Activated CD4-positive, CD25-positive, alpha-beta regulatory T cell treated with anti-CD3 and anti-CD28 coated beads, Interleukin-2, amount 50 U/mL, for 72 hours (primary cell): Measurements from ENCODE around the gene MTX3.

Source experiments
- DNase-seq: peaks from one replicate; pipeline ENCODE4 v3.0.0; 2021

Gene MTX3, protein sequence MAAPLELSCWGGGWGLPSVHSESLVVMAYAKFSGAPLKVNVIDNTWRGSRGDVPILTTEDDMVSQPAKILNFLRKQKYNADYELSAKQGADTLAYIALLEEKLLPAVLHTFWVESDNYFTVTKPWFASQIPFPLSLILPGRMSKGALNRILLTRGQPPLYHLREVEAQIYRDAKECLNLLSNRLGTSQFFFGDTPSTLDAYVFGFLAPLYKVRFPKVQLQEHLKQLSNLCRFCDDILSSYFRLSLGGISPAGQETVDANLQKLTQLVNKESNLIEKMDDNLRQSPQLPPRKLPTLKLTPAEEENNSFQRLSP

GRCh38 chr5:79990598-79991507 is at the start of gene MTX3:
Gene MTX3 (minus strand): TSS chr5:79991262. CDS start chr5:79991238, 24 bp downstream.
- peak; percentile 84 for DNase-seq

- no peak for DNase-seq
Measured at GRCh38 chr5:80039650-80040049, 48.6 kb upstream of the MTX3 start.

DNA sequence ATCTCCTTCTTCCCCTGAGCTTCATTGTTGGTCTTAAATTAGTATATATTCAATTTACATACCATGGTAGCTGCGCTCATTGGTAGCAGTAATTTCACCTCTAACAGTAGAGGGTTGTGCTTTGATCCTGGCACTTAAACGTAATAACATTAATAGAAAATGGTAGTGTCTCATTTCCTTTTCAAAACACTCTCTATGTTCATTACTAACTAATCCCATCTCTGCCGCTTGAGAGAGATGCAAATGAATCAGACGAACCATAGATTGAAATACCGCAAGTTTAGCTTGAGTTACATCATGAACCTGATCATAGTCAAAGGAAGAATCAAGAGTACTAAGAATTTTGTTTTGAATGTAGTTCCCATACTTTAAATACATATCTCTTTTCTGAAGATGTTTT is 46.3 kb upstream of the MTX3 start:
- no peak for DNase-seq

- no peak for DNase-seq
Measured at GRCh38 chr5:80036615-80037014, 45.6 kb upstream of the MTX3 start.

DNA sequence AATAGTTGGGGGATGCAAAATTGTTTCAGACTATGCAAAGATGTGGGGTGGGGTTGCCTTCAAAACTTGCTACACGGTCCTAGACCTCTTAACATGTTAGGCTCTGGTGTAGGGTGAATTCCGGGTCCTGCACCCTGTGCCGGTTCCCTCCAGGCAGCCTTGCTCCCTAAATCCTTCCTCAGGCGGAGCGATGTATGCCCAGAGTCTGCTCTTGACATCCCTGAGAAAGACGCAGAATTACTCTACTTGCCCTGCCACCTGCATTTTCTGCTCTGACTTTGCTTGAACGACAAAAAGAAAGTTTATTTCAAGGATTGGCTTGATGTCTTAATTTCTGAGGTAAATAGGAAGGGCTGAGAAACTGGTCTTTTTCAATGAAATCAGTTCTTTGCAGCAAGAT is 44.8 kb upstream of the MTX3 start:
- DNase-seq, result no peak

- no peak for DNase-seq
Measured at GRCh38 chr5:80034962-80035821, 44.1 kb upstream of the MTX3 start, which contains the start of gene THBS4. Gene THBS4 (plus strand): TSS chr5:80035348. CDS start chr5:80035538, 190 bp downstream.

DNA sequence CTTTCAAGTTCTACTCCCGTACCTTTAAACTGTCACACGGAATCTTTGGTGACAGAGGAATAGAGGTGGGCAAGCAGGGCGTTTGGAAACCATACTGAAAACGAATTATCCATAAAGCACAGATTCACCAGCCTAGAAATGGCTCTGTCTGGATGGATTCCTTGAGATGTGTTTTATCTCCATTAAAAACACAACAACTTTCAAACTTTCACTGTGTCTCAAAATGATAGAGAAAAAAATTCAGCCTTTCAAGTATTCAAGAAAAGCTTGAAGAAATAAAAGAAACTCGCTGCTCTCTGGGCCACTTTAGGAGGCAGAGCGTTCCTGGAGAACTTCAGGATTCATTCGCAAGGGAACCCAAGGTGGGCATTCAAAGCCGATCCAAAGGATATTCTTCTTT is 43.5 kb upstream of the MTX3 start:
- no peak for DNase-seq

DNA sequence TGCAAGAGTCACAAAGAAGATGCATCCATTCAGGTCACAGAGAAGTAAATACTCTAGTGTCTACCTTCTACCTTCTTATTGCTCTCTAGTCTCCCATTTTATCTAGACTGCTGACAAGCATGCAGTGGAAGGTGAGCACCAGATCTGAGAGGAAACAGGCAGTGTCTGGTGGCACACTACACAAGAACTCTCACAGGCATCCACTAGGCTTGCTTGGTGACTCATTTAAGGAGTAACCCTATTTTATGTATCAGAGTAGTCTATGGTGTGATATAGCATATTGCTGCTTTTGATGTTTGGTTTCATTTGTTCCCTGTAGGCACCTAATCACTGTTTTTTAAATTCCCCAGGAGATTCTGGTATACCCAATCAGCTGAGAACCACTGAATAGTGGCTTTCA is 42.5 kb upstream of the MTX3 start:
- no peak for DNase-seq

- DNase-seq, result no peak
Measured at GRCh38 chr5:80031109-80031508, 40.0 kb upstream of the MTX3 start.

- DNase-seq, result no peak
Measured at GRCh38 chr5:80026841-80027240, 35.8 kb upstream of the MTX3 start.

- DNase-seq, result no peak
Measured at GRCh38 chr5:80025069-80025468, 34.0 kb upstream of the MTX3 start.

- DNase-seq, result no peak
Measured at GRCh38 chr5:80010754-80011392, 19.8 kb upstream of the MTX3 start.

DNA sequence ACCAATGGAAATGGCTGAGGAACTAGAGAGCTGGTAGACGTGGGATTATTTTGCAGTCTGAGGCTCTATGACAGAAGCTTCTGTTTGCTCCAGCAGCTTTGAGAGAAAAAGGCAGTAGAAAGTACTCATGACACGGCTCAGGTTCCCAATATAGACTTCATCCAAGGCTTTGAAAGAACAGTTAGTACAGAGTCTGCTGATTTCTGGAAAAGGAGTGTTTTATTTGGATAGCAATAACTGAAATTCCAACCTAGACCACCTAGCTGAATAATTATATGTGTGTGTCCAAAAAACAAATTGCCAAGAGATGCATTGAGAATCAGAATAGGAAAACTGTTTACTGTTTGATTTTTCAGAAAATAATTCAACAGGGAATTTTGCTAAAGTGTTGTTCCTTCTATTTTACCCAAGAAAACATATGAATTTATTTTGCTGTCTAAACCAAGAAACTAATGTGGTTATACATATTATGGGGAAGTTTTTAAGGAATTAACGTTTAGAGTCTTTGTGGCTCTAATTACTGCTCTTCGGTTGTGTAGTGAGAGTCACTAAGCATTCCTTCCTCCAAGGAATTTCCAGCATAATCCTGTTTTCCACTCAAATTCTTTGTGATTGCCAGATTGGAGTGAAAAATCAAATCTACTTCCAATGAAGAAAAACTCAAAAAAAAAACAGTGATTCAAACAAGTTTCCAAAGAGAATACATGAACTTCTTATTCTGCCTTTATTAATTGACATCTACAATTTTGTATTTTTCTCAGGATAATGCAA is 18.1 kb upstream of the MTX3 start:
- DNase-seq, result no peak

- no peak for DNase-seq
Measured at GRCh38 chr5:80002677-80003076, 11.6 kb upstream of the MTX3 start.

DNA sequence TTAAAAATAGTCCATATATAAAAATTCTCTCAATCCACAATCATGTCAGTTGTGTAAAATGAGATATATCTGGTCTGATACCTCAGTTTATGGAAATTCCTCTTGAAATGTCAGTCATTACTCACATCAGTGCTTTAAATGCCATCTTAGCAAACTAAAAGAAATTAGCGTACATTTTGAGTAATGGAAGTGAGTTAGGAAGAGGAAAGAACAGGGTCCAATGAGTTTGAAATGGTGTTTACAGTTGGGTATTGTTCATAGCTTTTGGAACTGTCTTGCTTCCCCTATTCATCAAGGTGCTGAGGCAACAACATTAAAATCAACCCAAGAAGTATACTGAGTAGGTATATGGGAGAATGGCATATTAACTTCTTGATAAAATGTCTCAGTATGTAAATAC is 8.7 kb upstream of the MTX3 start:
- DNase-seq, result no peak

- DNase-seq, result no peak
Measured at GRCh38 chr5:79992891-79993657, 2.0 kb upstream of the MTX3 start.

DNA sequence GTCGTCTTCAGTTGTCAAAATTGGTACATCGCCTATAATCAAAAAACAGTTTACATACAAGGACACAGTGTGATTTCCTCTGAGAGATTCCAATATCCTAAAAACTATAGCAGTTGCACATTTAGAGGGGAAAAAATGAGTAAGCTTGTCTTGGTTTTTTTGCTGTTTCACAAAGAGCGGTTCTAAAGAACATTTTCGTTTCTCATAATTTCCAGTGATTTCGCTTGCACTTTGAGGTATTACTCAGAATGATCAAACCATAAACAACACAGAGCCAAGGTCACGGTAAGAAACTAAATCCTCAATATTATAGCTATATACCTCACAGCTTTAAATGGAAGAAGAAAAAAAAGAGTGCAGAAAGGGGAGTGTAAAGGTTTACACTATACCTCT is 861 bp downstream of the MTX3 start:
- DNase-seq, result no peak

DNA sequence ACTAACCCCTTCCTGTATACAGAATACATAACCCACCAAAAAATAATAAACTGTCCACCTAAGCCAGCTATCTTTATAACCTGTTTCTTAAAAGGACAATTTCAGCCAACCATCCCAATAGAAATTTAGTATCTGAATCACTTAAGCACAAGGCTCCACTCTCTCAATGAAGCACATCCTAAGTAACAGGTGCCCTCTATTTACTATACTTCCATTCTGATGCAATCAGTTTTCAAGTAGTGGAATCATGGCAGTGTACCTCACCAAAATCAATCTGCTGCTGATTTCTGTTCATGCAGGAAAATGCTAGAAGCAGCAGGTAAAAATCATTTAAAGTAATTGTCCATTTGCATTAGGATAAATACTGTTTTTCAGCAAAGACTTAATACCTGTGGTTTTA is 4.8 kb downstream of the MTX3 start:
- DNase-seq, result no peak

DNA sequence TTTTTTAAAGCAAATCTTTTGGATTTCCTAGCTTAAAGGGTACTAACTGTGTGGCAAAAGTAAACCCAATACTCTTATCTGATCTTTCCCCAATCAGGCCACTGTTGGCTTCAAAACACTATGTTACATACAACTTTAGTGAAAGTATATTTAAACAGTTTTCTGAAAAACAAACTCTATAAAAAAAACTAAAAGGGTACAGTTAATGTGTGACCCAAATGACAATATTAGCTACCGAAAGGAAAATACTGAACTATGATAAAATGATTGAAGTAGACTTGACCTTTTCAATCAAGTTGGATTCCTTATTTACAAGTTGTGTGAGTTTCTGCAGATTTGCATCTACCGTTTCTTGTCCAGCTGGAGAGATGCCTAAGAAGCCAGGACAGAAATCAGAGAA is 5.8 kb downstream of the MTX3 start:
- DNase-seq, result no peak

DNA sequence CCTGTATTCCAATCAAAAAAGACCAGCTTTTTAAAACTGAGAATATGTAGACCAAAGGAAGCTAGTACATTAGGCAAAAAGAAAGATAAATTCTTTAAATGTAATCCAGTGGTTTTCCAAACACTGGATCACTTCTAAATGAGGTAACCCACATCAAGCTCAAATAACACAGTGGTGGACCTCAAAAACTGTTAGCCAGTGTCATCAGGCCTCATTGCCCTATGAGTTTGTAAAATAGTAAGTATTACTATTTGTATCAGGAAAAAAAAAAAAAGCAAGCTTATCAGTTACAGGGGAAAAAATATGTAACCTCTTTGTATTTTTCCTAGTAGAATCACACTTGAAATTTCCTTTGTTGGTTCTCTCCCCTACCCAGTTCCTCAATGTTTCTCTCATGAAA is 6.7 kb downstream of the MTX3 start:
- DNase-seq, result no peak

DNA sequence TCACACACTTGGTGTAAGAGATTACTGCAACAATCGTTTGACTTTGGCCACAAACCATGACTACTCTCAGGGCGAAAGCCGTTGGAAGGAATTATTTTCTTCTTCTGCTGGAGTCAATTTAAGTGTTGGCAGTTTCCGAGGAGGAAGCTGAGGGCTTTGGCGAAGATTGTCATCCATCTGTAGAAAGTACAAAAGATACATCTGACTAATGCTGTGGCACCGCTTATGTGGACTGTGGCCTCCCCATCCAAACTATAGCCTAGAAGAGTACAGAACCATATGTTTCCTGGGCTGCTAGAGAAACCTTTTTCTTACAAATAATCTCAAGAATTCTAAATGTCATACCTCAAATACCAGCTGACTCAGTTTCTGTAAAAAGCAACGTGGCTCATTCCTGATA is 7.4 kb downstream of the MTX3 start:
- no peak for DNase-seq
